HL-60 (cell line): ENCODE data around the gene OSBPL6.

ENCODE experiments used
- DNase-seq, 2 experiments: peaks; one replicate each; pipeline ENCODE4 v3.0.0-alpha.2; 2010 to 2020; ENCODE audit warnings: low read depth in 1 of 2, low spot score in 1 of 2
- H3K27ac ChIP-seq: fragments of 250-450 bp; sonication (Bioruptor Pico); replicated peaks from 2 replicates; pipeline ENCODE4 v1.5.1; 2020; ENCODE audit warnings: mild to moderate bottlenecking, moderate library complexity
- H3K27me3 ChIP-seq: fragments of 250-450 bp; sonication (Bioruptor Pico); 2 replicates; pipeline ENCODE4 v1.5.1; 2021; ENCODE audit warnings: mild to moderate bottlenecking, moderate library complexity; ENCODE audit not compliant: insufficient read depth, poor library complexity, severe bottlenecking
- H3K4me3 ChIP-seq: replicated peaks from 2 replicates; pipeline ENCODE4 v1.5.1; 2011; ENCODE audit warnings: mild to moderate bottlenecking, control low read depth, low read length; ENCODE audit not compliant: insufficient read depth
- GABPA ChIP-seq: IDR thresholded peaks from 2 replicates; pipeline ENCODE4 v1.6.1; 2012; ENCODE audit warnings: low read depth
- POLR2AphosphoS5 ChIP-seq: IDR thresholded peaks from 2 replicates; pipeline ENCODE4 v1.6.1; 2012; ENCODE audit warnings: low read depth
- SPI1 ChIP-seq: IDR thresholded peaks from 2 replicates; pipeline ENCODE4 v1.6.1; 2012; ENCODE audit warnings: low read depth, mild to moderate bottlenecking, borderline replicate concordance
- TF ChIP-seq, protein P1 (sequence below): IDR thresholded peaks from 2 replicates; pipeline ENCODE4 v1.6.1; 2012; ENCODE audit warnings: low read depth; ENCODE audit not compliant: insufficient replicate concordance
- TF ChIP-seq, protein P2 (sequence below): IDR thresholded peaks from one replicate; pipeline ENCODE4 v1.5.1; 2011; ENCODE audit warnings: low read length, control low read depth, inconsistent platforms; ENCODE audit not compliant: insufficient read depth

The OSBPL6 gene

DNA sequence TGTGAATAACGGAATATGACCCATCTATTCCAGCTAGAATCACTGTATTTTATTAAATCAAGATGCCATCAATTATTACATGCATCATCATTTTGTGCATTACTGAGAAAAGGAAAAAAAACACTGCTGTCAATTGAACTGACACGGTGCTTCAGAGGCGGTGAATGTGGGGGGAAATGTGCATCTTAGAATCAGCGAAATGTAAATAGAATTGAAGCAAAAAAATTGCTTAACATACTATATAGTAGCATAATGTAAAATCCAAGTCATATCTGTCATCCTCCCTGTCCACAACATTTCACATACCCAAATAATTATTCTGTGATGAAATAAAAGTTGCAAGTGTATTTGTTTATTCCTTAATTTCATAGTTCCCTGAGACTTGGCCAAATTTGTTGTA is 172.1 kb downstream of the OSBPL6 start:
- no peak overlapping the region for H3K27ac ChIP-seq
- TF ChIP-seq, protein P1, sequence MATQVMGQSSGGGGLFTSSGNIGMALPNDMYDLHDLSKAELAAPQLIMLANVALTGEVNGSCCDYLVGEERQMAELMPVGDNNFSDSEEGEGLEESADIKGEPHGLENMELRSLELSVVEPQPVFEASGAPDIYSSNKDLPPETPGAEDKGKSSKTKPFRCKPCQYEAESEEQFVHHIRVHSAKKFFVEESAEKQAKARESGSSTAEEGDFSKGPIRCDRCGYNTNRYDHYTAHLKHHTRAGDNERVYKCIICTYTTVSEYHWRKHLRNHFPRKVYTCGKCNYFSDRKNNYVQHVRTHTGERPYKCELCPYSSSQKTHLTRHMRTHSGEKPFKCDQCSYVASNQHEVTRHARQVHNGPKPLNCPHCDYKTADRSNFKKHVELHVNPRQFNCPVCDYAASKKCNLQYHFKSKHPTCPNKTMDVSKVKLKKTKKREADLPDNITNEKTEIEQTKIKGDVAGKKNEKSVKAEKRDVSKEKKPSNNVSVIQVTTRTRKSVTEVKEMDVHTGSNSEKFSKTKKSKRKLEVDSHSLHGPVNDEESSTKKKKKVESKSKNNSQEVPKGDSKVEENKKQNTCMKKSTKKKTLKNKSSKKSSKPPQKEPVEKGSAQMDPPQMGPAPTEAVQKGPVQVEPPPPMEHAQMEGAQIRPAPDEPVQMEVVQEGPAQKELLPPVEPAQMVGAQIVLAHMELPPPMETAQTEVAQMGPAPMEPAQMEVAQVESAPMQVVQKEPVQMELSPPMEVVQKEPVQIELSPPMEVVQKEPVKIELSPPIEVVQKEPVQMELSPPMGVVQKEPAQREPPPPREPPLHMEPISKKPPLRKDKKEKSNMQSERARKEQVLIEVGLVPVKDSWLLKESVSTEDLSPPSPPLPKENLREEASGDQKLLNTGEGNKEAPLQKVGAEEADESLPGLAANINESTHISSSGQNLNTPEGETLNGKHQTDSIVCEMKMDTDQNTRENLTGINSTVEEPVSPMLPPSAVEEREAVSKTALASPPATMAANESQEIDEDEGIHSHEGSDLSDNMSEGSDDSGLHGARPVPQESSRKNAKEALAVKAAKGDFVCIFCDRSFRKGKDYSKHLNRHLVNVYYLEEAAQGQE, result no peak
- TF ChIP-seq POLR2AphosphoS5, result no peak
- no peak for TF ChIP-seq GABPA
- no peak for TF ChIP-seq SPI1
- TF ChIP-seq, protein P2, sequence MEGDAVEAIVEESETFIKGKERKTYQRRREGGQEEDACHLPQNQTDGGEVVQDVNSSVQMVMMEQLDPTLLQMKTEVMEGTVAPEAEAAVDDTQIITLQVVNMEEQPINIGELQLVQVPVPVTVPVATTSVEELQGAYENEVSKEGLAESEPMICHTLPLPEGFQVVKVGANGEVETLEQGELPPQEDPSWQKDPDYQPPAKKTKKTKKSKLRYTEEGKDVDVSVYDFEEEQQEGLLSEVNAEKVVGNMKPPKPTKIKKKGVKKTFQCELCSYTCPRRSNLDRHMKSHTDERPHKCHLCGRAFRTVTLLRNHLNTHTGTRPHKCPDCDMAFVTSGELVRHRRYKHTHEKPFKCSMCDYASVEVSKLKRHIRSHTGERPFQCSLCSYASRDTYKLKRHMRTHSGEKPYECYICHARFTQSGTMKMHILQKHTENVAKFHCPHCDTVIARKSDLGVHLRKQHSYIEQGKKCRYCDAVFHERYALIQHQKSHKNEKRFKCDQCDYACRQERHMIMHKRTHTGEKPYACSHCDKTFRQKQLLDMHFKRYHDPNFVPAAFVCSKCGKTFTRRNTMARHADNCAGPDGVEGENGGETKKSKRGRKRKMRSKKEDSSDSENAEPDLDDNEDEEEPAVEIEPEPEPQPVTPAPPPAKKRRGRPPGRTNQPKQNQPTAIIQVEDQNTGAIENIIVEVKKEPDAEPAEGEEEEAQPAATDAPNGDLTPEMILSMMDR, result no peak
- H3K4me3 ChIP-seq, result no peak overlapping the region
- peaks cover 2% of the 10 kb centered on the region for H3K27me3 ChIP-seq
- no peak for DNase-seq

DNA sequence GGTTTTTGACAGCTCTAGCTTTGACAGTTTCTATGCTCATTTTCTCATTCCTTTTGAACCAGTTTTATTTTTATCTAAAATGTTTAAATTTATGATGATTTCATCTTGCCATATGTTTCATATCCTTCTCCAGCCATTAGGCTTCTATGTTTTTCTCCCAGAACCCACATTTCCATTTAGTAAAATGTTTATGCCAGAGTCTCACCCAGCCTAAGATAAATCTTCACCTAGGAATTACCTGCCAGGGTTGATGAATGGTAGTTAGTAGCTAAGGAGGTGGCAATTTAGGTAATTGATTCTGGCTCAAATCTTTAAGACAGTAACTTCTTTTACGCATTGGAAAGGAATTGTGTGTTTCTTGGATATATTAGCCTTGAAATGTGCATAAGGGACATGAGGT is 173.0 kb downstream of the OSBPL6 start:
- DNase-seq, result no peak
- no peak overlapping the region for H3K4me3 ChIP-seq
- H3K27me3 ChIP-seq, result peaks cover 2% of the 10 kb centered on the region
- TF ChIP-seq, protein P1, result no peak
- TF ChIP-seq GABPA (no peak), POLR2AphosphoS5 (no peak), SPI1 (no peak)
- TF ChIP-seq, protein P2, result no peak
- no peak overlapping the region for H3K27ac ChIP-seq

DNA sequence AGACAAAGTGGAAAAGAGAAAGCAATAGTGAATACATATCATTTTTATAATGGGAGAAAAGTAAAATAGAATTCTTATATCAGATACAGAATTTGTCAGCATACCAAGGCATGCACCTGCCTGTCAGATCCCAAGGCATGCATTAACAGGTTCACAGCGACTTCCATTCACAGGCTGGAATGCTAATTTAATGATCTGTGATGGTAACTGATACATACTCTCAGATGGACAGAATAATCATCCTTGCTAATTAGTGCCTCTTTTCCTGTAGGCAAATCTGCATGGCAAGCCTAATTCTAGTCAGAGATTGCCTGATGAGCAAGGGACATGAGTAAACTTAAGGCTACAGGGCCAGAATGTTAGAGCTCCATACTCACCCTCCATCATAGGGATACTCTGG is 180.6 kb downstream of the OSBPL6 start:
- Histone ChIP-seq H3K27me3 (no peaks in the 10 kb centered on the region), H3K27ac (no peak overlapping the region), H3K4me3 (no peak overlapping the region)
- DNase-seq, result no peak
- TF ChIP-seq, protein P2, result no peak
- TF ChIP-seq GABPA (no peak), POLR2AphosphoS5 (no peak), SPI1 (no peak)
- TF ChIP-seq, protein P1, result no peak
